A172 (cell line): ENCODE results near the gene PKN1. TPM values are rescaled to one million over a fixed set of nuclear protein-coding genes. Genes with fewer than 3 reads are reported as not detected.
A peak's percentile ranks its signal among the peaks of the same experiment; 100 is the strongest.

ENCODE experiments used
- DNase-seq: peaks from one replicate; pipeline ENCODE4 v3.0.0-alpha.2; 2015; ENCODE audit warnings: low spot score
- total RNA-seq: library from RNA; depleted of rRNA; stranded (reverse); fragments of >200 nt; shearing (Covaris generic); gene quantifications from 2 replicates; pipeline ENCODE4 v1.2.3, GENCODE V29; 2014

Gene PKN1
- total RNA-seq, 1 experiment from 2014 or later, result 181 TPM

DNA sequence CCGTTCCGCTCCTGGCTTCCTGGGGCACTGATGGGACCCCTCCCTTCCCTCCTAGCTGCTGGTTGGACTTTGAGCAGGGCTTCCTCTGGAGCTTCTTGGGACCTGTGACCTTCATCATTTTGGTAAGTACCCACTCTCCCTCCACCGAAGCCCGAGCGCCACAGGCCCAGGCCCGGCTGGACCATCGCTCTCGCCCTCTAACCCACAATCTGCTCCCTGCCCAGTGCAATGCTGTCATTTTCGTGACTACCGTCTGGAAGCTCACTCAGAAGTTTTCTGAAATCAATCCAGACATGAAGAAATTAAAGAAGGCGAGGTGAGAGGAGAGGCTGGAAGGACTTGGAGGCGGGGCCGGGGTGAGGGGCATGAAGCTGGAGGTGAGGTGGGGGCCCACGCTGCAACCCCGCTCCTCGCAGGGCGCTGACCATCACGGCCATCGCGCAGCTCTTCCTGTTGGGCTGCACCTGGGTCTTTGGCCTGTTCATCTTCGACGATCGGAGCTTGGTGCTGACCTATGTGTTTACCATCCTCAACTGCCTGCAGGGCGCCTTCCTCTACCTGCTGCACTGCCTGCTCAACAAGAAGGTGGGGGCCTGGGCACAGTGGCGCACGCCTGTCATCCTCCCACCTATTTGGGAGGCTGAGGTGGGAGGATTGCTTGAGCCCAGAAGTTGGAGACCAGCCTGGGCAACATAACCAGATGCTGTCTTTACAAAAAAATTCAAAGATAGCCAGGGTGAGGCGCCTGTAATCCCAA lies 26.3 kb upstream of the PKN1 start:
- DNase-seq, result no peak

DNA sequence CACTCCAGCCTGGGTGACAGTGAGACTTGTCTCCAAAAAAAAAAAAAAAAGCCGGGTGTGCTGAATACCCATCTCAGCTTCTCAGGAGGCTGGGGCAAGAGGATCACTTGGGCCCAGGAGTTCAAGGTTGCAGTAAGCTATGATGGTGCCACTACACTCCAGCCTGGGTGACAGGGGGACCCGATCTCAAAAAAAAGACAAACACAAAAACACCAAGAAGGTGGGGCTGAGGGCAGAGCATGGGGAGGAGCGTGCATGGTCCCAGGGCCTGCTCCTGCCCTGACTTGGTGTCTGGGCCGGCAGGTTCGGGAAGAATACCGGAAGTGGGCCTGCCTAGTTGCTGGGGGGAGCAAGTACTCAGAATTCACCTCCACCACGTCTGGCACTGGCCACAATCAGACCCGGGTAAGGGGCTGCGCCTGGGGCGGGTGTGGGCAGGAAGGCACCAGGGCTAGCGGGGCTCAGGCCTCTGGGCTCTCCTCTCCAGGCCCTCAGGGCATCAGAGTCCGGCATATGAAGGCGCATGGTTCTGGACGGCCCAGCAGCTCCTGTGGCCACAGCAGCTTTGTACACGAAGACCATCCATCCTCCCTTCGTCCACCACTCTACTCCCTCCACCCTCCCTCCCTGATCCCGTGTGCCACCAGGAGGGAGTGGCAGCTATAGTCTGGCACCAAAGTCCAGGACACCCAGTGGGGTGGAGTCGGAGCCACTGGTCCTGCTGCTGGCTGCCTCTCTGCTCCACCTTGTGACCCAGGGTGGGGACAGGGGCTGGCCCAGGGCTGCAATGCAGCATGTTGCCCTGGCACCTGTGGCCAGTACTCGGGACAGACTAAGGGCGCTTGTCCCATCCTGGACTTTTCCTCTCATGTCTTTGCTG lies 25.3 kb upstream of the PKN1 start:
- DNase-seq, result no peak

DNA sequence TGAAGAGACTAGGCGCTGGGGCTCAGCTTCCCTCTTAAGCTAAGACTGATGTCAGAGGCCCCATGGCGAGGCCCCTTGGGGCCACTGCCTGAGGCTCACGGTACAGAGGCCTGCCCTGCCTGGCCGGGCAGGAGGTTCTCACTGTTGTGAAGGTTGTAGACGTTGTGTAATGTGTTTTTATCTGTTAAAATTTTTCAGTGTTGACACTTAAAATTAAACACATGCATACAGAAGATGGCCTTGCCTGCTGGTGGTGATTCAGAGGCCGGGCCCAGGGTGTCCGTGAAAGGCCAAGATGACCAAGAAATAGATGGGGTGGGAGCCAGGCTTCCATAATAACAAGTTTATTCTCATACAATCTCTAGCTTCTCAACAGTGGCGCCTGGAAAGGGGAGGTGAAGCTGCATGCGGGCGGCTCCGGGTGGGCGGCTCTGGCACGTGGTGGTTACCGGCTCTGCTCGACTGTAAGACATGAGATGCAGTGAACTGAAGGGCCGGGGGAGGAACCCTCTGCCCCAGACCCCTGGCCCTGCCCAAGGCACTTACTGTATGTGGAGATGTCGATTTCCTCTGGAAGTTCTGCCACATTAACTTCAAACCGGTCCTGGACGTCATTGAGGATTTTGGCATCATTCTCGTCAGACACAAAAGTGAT lies 24.5 kb upstream of the PKN1 start:
- DNase-seq, result no peak

- DNase-seq, result no peak
These were observed 23.7 kb upstream of the PKN1 start for GRCh38 chr19:14409146-14410023.

- DNase-seq, result no peak
These were observed 22.7 kb upstream of the PKN1 start for GRCh38 chr19:14410091-14411051.

DNA sequence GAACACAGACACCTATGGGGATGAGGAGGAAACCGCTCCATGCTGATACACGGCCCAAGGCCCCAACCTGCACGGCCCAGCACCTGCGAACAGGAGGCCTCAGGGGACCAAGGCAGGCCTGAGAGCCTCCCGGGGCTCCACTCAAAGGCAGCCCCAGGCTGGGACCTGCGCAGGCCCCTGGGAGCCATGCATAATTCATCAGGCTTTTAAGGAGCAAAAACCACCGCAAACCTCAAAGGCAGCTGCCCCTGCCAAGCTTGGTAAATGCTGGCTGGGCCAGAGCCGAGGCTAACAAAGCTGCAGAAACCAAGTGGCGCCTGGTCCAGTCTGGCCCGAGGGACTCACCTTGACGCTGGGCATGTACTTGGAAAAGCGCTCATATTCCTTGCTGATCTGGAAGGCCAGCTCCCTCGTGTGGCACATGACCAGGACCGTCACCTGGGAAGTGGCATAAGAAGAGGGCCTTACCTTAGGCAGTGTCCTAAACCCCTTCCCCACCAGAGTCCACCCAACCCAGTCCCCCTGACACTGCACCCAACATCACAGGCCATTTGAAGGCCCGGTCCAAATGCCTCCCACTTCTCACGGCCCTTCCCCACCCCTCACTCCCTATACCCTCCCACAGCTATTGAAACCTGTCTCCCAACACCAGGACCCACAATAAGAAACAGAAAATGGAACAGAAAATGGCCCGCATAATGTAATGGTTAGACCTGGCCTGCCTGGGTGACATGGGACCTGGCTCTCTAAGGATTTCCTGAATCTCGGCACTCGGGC lies 21.8 kb upstream of the PKN1 start:
- no peak for DNase-seq

- DNase-seq, result no peak
These were observed 21.2 kb upstream of the PKN1 start for GRCh38 chr19:14411938-14412245.

- no peak for DNase-seq
These were observed 20.6 kb upstream of the PKN1 start for GRCh38 chr19:14412324-14412995.

DNA sequence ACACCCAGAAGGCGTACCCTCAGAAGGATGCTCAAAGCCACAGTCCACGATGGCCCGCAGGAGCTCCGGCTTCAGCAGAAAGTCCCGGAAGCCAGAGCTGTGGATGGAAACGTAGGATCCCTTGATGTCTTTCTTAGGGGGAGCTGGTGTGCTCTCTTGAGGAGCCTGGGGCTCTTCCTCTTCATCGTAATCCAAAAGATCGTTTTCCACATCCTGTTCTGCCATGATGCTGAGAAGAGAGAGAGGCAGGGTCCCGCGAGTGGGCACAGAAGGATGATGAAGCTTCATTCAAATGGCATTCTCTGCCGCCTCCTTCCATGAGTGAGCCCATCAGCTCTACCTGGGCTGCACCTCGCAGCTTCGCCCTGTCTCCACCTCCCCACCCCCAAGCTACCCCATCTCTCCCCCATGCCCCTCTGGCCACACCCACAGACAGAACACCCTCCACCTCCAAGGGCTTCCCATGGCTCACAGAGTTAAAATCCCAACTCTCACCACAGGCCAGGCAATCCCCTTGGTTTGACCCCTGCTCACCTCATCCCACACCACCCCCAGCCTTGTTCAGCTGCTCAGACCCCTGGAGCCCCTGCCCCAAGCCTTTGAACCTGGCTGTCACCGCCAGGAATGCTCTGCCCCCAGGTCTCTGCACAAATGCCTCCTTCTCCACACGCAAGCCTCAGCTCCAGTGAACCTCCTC lies 20.0 kb upstream of the PKN1 start:
- DNase-seq, result no peak

- no peak for DNase-seq
These were observed 19.4 kb upstream of the PKN1 start for GRCh38 chr19:14413693-14414181.

GRCh38 chr19:14414926-14415690 lies 18.0 kb upstream of the PKN1 start:
- DNase-seq, result no peak

DNA sequence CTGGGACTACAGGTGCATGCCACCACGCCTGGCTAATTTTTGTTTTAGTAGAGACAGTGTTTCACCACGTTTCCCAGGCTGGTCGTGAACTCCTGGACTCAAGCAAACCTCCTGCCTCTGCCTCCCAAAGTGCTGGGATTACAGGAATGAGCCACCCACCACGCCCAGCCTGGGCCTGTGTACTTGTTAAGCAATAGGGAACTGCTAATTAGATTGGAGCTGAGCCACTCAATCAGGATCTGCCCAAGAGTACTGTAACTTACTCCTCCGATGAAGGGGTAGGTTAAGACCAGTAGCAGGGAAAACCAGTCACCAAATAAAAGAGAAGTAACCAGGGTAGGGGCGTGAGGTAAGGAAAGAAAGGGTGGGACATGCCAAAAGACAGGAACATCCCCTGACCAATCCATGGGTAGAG lies 16.3 kb upstream of the PKN1 start:
- DNase-seq, result no peak

DNA sequence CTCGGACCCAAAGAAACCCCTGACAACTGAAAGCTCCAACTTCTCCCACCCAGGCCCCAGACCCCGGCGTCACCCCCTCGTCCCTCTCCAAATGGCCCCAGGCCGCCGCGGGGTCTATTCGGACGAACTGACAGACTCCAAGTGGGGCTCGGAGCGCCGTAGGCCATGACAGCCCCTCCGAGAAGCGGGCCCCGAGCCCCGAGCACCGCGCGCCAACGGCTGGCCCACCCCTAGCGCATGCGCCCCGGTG lies 14.3 kb upstream of the PKN1 start:
- no peak for DNase-seq

- DNase-seq, result peak; percentile 100
These were observed 13.8 kb upstream of the PKN1 start, which contains the start of gene DDX39A for GRCh38 chr19:14419106-14419813. DDX39A (minus strand) TSS chr19:14419341; CDS start chr19:14413220, 6,121 bp downstream.

DNA sequence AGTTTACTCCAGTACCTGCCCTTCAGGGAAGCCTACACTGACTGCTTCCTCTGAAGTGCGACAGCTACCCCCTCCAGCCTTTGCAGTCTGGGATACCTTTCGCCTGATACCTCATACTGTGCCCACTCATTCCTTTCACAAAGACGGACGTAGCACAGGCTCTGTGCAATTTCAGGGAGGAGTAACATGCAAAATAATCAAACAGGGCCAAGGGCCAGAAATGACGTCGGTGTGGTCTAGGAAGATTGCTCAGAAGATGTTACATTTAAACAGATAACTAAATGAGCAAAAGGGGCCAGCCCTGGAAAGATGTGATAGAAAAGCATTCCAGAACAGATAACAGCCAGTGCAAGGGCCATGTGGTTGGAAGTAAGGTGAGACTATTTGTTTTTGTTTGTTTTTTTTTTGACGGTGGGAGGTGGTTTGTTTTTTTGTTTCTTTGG lies 7.4 kb upstream of the PKN1 start:
- no peak for DNase-seq

DNA sequence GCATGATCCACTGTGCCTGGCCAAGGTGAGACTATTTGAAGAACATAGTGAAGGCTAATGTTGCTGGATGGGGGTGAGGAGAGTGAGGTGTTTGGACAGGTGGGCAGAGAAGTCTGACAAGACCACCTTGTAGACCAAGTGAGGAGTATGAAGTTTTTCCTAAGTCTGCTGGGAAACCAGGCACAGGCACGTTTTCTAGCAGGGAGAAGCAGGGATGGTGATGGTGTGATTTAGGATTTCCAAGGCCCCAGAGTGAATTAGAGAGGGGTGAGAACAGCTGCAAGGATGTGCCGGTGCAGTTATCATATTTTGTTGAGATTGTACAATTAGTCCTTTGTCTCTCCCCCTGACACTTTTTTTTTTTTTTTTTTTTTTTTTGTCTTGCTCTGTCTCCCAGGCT lies 5.6 kb upstream of the PKN1 start:
- DNase-seq, result no peak

DNA sequence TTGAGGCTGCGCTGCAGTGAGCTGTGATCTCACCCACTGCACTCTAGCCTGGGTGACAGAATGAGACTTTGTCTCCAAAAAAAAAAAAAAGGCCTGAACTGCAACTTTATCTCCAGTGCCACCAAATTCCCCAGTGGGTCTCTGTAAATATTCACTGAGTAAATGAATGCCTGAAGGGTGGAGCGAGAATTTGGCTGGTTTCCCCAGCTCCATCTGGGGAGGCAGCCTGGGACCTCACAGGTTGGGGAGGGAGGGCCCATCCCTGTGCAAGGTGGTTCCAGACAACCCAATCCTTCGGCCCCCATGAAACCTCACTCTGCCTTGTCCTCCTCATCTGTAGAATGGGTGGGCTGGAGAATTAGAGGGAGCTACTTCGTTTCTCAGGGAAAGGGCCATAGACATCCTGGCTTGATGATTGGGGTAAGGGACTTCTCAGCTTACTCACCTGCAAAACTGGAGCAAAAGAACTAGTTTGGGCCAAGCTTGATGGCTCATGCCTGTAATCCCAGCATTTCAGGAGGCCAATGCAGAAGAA lies 4.2 kb upstream of the PKN1 start:
- DNase-seq, result no peak
